Activated T-helper 1 cell treated with Interleukin-2 at 50 U/mL for 16 hours (primary cell): ENCODE results near the gene AGAP5.
"Not testable (repeated sequence)": the region's sequence is repeated elsewhere in the genome, so short reads cannot be mapped to it uniquely, and the experiment has no call there.

ENCODE experiments used
- DNase-seq: peaks from one replicate; pipeline ENCODE4 v3.0.0-alpha.2; 2020; ENCODE audit warnings: low read depth

AGAP5 gene

DNA sequence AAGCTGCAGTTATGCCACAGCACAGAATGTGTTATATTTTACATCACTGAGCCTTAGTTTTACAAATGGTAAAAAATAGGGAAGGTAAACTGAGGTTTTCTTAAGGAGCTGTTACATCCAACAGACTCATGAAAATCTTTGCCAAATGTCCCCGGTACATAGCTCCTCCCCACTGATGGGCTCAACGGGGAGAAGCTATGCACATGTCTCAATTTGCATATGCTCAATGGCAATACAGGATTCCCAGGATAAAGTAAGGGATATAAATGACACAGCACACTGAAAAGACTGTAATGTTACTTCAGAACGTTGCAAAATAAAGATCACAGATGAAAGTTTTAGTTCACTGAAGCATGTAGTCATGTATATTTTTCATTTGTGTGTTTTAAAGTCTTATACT, 16.6 kb upstream of the AGAP5 start:
- not testable (repeated sequence) for DNase-seq

DNA sequence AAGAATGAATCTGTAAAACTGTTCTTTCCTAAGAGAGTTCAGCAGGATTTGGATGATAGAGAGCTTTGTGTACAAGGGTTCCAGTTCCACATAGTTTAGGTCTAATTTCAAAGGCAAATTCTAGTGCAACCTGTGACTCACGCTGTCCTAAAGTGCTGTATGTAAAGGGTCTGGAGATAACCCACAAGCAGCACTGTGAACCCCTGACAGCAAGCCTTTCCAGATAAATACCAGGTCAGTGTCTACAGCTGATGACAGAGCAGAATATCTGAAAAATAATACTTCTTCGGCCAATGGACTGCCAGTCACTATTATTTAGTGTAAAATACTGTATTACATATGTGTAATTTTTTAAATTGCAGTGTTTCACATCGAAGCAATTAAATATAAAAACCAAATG, 16.0 kb upstream of the AGAP5 start:
- not testable (repeated sequence) for DNase-seq

DNA sequence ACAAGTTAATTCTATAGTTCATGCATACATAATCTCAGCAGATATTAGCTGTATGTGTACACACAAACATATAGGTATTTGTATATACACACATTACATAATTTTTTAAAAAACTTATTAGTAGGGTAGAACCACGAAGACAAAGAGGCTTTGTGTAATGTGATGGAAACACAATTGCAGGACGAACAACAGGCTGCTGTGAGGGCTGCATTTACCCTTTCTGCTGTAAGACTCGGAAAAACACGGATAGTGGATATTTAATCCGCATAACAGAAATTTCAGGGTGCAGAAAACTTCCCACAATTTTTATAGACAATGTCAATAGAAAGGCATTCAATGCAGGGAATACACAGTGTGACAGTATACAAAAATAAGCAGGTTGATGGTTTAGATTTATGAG, 13.8 kb upstream of the AGAP5 start:
- DNase-seq = not testable (repeated sequence)

DNA sequence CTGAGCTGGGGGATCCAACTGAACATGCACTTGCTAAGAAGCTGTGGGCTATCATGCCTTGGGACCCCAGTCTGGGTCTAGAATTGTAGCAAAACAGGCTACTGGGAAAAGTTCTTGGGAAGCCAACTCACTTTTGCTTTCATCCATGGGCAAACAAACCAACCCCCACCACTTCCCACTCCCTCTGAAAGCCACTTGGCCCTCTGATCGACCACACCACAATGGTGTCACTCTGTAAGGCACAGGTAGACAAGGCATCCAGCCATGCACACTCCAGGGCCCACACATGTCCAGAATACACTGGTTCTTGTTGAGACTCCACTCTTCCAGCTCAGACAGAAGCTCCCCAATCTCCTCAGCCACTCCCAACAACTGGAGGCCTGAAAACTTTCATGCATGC, 10.2 kb upstream of the AGAP5 start:
- not testable (repeated sequence) for DNase-seq

DNA sequence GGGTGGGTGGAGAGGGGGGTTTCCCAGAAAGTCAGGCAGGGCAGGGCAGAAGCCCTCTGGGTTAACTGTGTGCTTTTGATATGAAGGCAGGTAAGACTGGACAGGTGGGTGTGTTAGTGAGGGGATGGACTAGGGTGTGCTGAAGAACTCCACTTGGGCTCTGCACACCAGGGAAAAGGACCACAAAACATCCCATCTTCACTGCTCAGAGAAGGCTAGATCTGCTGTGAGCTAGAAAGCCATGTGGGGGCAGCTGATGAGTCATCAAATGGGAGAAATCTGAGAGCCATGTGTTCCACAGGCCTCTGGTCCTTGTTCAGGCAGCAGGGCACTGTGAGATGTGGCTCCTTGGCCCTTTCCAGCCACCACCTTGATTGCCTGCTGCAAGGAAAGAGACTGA, 9.7 kb upstream of the AGAP5 start:
- not testable (repeated sequence) for DNase-seq

DNA sequence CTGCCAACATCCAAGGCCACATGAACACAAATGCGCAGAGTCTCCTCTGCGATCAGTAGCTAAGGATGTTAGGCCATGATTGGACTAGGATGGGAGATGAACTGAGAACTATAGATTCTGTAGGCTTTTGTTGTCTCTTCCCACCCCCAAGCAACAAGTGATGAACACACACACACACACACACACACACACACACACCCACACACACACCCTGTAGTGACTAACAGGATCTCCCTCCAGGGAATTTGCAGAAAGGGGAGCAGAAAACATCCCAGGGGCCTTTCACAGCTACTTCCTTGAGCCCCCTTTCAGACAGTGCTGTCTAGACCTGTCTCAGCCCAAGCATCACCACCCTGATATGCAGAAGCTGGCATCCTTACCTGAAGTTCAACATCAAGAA, 8.6 kb upstream of the AGAP5 start:
- DNase-seq = not testable (repeated sequence)

DNA sequence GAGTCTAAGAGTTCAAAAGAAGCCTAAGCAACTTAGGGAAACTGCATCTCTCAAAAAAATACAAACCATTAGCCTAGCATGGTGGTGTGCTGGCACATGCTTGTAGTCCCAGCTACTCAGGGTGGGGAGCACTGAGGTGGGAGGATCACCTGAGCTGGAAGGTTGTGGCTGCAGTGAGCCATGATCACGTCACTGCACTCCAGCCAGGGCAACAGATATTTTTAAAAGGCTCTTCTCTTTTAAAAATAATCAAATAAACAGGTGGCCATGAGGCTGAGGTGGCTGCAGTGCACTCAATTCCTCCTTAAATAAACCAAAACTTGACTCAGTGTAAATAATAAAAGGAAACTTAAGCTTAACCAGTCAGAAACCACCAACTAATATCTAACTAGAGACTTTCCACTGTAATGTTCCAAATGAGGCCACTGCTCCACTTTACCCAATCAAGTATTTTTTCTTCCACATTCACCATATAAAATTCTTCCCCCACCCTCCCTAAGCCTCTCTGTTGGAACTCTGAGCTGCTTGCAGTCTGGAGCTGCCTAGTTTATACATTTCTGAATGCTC, 7.7 kb upstream of the AGAP5 start:
- not testable (repeated sequence) for DNase-seq

DNA sequence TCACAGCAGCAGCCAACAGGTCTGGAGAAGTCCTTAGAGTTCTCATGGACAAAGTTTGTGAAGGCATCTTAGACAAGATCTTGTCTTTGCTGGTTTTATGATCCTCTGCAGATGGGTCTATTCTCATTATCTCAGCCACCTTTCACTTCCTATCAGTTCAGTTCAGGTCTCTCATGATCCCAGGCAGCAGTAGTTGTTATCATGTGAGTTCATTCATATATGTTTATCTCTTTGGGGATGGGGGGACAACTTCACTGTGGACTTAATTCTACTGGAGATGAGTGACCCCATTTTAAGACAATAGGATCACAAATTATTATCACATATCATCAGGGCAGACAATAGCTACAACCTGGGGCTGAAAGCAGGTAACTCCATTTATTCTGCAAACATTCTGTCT, 6.0 kb upstream of the AGAP5 start:
- not testable (repeated sequence) for DNase-seq

DNA sequence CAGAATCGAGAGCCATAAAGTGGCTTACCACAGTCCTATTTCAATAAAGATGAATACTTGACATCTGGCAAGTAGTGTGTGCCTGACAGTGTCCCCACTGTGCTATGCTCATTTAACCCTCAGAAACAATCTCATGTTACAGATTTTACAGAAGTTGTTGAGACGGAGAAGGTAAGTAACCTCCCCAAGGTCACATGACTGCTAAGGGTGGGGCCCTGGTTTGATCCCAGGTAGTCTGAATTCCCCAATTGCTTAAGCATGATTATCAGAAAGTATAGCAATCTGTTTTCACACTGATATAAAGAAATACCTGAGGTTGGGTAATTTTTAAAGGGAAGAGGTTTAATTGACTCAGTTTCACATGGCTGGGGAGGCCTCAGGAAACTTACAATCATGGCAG, 910 bp upstream of the AGAP5 start:
- DNase-seq = not testable (repeated sequence)

DNA sequence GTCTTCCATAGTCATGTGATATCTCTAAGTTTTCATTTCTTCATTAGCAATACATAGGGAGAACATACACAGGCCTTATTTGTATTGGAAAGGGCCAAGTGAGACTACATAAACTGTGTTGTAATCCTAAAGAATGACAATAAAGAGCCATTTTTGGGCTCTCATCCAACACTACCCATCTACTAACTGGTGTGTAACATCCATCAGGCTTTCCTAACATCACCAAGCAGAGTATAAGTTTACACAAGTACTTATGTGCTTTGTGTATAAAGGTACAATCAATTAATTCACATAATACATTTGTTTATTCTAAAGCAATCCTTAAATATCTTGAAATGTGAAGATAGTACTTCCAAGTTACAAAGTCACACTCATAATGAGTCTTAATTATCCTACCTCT, 2.6 kb downstream of the AGAP5 start:
- DNase-seq = not testable (repeated sequence)

DNA sequence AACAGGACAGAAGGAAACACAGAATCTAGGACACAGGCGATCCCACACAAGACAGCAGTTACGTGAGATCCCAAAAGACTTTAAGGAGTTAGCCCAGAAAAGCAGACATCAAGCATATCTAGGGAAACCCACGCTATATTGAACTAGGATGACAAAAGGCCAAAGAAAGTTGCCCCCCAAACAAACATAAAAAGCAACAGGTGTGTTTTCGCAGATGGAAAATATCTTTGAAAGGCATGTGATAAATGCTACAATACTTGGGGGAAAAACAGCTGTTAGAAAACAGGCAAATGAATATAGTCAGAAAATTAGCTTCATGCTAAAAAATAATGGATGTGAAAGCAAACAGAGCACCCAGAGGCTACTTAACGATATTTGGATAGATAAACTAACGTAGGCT, 7.2 kb downstream of the AGAP5 start:
- DNase-seq = not testable (repeated sequence)

DNA sequence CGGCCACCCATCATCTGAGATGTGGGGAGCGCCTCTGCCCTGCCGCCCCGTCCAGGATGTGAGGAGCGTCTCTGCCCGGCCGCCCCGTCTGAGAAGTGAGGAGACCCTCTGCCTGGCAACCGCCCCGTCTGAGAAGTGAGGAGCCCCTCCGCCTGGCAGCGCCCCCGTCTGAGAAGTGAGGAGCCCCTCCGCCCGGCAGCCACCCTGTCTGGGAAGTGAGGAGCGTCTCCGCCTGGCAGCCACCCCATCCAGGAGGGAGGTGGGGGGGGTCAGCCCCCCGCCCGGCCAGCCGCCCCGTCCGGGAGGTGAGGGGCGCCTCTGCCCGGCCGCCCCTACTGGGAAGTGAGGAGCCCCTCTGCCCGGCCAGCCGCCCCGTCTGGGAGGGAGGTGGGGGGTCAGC, 8.3 kb downstream of the AGAP5 start:
- not testable (repeated sequence) for DNase-seq

DNA sequence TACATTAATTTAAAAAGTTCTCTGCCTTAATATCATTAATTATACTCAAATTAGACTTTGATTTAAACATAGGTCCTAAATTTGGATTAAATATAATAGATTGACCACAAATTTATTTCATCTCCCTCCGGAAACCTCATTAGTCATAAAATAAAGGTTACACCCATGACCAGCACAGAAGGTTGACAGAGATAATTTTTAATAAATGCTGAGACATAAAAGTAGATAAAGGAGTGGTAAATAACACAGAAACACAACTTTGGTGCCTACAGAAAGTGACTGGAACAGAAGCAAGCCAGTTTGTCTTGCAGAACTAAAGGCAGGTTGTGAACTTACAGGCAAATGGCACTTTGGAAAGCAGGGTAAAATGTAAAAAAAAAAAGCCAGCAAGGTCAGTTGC, 10.3 kb downstream of the AGAP5 start:
- DNase-seq = not testable (repeated sequence)

DNA sequence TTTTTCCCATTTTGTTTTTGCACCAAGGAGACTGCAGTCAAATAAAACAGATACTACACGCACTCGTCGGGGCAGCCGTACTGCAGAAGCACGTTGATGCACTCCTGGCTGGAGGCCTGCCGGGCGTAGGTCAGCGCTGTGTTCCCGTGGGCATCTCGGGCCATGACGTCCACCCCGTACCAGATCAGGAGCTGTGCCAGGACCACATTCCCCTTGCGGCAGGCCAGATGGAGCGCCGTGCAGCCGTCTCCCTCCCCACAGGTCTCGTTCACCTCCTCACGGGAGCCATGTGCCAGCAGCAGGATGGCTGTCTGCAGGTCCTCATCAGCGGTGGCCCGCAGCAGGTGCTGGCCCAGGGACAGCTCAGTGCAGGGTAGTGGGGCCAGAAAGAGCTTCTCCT, 23.4 kb downstream of the AGAP5 start:
- not testable (repeated sequence) for DNase-seq

DNA sequence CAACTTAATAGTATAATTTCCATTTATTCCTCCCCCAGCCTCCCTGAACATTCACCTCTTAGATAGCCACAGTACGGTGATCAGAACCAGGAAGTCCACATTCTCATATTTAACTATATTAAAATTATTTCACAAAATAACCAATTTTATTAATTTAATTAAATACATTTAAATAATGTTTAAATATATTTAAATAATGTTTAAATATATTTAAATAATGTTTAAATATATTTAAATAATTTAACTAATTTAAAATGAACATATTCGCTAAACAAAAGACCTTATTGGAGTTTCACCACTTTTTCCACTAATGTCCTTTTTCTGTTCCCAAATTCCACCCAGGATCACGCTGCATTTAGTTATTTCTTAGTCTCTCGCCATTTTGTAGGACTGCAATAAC, 29.5 kb downstream of the AGAP5 start:
- DNase-seq = not testable (repeated sequence)

DNA sequence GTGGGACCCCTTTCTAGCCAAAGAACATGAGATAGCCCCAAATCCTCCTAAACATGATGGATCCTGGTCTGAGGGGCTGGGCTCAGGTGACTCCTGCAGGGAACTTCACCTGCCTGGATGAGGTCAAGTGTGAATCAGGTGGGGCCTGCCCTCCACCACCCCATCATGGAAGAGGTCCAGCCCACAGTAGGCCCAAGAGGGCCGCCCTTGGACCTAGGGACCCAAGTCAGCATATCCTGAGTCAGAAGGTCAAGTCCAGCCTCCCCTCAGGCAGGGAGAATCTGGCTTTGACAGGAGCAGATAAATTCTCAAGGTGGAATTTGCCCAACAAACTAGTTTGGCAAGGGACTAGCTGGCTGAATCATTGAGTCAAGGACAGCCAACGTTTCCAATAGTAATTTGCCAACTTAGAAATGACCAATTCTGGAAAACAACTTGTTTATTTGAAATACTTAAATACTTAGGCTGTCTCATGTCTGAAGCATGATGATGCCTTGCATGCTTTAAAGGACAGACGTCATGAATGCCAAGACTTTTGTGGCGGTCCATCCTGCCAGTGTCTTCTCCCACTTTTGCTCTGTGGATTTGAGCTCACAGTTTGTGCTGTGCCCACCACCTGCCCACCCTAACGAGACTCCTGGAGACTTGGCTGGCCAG, 31.6 kb downstream of the AGAP5 start:
- not testable (repeated sequence) for DNase-seq

DNA sequence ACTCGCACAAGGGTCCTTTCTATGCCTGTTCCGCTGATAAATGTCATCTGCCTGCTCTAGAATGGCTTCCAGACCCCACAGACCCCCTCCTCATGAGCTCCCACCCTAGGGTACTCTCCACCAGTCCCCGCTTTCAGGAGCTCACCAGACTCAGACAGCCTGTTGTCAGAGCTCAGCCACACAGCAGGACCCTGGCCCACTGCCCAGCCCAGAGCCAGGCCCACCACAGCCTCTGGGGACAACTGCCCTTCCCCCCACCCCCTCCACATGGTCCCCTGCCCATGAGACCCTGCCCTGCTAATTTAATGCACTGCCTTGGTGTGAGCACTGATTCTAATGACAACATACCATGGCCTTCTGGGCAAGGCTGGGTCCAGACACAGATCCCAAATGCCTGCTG, 32.3 kb downstream of the AGAP5 start:
- DNase-seq = not testable (repeated sequence)

DNA sequence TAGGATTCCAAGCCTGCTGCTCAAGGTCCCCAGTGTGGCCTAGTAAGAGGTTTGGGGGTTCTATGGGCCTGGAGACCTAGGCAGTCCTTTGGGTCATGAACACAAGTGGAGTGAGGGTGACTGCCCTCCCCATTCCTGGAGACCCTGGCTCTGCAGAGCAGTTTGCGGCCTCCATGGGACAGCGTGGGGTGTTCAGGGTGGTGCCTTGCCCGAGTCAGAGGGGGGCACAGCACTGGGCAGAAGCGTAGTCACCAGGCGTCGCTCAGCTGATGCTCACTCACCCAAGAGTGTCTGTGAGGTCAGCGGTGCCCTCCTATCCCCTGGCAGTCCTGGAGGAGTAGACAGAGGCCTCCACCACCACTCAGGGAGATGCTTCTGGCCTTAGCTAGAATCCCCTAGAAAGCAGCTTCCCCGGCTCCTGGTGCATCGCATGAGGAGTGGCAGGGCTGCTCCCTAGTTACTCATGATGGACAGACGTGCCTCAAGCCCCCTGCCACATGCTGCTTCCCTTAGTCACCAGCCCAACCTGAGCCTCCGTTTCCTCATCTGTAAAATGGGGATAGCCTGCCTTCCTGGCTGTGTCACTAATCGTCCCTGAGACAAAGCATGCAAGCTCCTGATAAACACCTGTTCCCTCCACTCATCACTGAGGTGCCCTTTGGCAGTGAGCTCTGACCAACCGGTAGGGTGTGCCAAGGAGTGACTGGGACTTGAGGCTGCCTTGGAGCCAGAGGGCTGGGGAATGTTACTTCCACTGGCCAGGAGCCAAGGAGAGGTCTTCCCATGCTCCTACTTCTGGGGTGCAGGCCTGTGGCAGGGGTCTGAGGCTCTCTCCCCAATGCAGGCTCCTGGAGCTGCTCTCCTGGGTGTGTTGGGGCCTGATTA, 33.5 kb downstream of the AGAP5 start:
- not testable (repeated sequence) for DNase-seq

DNA sequence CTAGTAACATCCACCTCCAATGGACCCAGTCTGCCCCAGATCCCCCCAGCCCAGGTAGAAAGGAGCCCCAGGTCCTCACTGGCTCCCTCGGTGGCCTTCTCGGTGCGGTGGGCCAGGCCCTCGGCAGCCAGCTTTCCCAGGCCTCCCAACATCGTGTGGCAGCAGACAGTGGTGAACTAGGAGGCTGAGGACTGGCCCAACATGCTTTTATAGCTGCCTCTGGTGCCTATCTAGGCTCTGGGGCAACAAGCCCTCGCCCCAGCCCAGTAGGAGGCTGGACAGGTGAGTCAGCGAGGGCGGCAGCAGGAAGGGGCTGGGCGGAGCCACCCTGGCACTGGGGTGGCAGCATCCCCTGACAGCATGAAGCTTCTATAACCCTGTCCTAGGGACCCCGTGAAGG, 34.3 kb downstream of the AGAP5 start:
- DNase-seq = not testable (repeated sequence)

DNA sequence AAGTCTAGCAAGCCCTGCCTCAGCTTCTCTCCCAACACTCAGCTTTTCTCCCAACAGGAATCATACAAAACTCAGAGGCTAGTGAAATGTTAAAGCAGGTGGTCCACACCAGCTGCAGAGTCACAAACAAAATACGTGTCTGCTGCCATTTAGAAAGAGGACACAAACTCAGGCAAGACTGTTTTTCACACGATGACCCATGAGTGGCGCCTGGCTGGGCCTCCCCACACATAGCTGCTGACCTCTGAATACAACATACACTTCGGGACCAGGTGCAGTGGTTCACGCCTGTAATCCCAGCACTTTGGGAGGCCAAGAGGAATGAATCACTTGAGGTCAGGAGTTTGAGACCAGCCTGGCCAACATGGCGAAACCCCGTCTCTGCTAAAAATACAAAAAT, 35.2 kb downstream of the AGAP5 start:
- DNase-seq = not testable (repeated sequence)

DNA sequence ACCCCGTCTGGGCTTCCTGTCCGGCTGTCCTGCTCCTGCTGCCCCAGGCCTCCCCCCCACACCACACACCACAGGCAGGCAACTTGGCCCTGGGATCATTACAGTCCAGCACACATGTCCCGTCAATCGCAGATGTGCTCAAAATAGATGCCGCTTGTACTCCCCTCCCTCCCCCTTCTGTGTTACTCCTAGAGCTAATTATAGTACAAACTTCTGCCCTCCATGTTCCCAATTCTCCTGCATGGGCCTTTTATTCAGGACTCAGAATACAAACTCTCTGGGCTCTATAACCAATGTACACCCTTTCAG, 42.0 kb downstream of the AGAP5 start, which contains the start of gene SYNPO2L:
SYNPO2L (minus strand) TSS at position 40 of the 309 bp plus-strand sequence. CDS start 107 bp downstream, outside the sequence.
- DNase-seq = no peak

DNA sequence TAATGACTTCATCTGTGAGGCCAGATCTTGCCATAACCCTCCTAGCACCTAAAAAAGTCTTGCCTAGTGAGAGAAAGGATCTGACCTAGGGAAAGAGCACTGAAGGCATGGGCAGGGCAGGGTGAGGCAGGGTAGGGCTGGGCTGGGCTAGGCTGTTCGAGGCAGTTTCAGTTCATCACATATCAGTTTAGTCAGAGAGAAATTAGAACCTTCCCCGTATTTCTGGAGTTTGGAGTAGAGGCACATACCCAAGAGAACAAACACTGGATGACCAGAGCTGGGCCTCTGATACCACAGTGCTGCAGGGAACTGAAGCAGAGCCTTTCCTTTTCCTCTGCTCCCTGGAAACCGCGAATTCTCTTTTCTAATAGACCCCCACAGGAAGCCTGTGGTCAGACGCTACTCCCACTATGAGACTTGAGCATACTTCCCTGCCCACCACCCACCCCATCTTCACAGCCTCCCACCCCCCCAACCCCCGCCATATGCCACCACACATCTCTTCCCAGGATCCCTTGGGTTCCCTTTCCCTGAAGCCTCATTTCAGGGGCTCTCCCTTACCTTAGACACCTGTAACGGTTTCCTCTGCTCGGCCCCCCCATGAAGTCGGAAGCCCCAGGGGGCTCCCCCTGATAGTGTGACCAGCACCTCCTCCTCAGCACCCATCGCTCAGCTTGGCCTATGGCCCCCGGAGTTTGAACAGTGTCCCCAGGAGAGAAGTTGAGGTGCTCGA, 42.5 kb downstream of the AGAP5 start:
- DNase-seq = no peak
